GM18499 (cell line): ENCODE results near the gene DOCK7.
"Not testable (repeated sequence)": the region's sequence is repeated elsewhere in the genome, so short reads cannot be mapped to it uniquely, and the experiment has no call there.

ENCODE experiments used
- ATAC-seq: cut with Tn5 transposase; IDR thresholded peaks from one replicate; pipeline ENCODE4 v1.9.1; 2021; ENCODE audit warnings: moderate number of reproducible peaks; ENCODE audit not compliant: insufficient read depth, unreplicated experiment

The DOCK7 gene

DNA sequence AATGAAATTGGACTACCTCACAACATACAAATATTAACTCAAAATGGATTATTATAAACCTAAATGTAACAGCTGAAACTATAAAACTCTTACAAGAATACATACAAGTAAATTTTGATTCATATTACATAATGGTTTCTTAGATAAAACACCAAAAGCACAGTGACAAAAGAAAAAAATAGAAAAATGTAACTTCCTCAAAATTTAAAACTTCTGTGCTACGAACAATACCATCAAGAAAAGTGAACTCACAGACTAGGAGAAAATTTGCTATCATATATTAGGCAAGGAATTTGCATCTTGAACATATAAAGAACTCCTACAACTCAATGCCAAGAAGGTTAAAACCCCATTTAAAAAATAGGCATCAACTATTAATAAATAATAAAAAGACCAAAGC, 59.7 kb downstream of the DOCK7 start:
- no peak for ATAC-seq

DNA sequence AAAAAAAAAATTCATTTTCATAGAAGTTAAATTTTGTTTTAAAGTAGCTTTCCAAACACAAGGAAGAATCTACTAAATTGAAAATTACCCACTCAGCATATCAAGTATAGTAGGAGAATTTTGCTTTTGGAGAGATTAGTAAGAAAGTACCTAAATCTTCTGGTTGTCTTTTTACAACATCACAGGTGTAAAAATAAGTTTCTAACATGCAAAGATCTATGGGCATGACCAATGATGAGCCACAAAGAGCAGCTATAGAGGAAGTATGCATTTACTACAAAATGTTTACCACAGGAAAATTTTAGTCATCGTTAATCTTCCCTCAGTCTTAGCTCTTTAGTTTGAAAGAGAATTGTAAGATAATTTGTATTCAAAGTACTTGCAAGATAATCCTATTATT, 62.8 kb downstream of the DOCK7 start:
- ATAC-seq, result peak; percentile 63

- ATAC-seq, result peak; percentile 79
Observed at GRCh38 chr1:62621907-62622306, 66.3 kb downstream of the DOCK7 start.

- ATAC-seq, result no peak
Observed at GRCh38 chr1:62613890-62614289, 74.3 kb downstream of the DOCK7 start.

DNA sequence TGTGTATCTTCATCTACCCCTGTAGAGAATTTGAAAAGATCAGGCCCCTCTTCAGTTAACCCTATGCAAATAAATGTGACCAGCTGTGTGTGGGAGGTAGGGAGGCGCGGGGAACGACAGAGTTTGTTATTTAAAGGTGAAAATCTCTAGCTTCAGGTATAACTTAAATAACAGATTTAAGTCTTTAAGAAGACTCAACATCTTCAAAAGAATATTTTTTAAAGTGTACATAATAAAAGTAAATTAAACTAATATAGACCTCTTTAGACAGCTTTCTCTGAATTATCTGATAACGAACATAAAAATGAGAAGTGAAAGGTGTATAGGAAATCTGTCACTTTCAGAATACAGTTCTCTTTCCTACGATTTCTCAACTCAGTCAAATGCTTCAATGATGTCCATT, 74.9 kb downstream of the DOCK7 start:
- no peak for ATAC-seq

DNA sequence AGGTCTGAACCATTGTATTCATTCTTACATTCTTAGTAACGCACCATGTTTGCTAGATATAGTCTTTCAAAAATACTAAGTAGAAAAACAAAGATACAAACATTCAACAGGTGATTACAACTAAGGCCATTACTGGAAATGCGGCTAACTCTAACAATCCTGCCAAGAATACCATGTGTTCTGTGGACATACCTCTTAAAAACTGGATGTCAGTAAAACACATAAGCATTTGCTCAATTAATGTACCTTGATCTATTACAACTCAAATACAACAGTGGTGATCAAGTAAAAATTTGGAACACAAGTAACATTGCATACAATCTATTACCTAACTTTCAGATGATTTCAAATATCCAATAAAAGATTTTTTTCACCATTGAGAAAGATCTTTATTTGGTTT, 75.4 kb downstream of the DOCK7 start:
- ATAC-seq, result no peak

GRCh38 chr1:62610588-62610987, 77.6 kb downstream of the DOCK7 start:
- ATAC-seq, result not testable (repeated sequence)

- ATAC-seq, result no peak
Observed at GRCh38 chr1:62608905-62609304, 79.3 kb downstream of the DOCK7 start.

DNA sequence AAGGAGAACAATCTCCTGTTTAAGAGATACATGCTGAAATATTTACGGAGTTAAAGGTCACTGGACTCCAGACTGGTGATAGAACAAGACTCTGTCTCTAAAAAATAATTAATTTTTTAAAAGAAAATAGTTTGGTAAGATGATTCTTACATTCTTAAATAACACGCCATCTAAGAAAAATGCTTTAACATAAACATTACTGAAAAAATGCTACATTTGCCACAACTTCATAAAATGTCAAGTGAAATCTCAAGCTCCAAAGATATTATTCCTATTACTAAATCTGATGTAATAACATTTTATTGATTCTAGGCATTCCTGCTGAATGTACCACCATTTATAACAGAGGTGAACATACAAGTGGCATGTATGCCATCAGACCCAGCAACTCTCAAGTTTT, 86.7 kb downstream of the DOCK7 start:
- no peak for ATAC-seq

DNA sequence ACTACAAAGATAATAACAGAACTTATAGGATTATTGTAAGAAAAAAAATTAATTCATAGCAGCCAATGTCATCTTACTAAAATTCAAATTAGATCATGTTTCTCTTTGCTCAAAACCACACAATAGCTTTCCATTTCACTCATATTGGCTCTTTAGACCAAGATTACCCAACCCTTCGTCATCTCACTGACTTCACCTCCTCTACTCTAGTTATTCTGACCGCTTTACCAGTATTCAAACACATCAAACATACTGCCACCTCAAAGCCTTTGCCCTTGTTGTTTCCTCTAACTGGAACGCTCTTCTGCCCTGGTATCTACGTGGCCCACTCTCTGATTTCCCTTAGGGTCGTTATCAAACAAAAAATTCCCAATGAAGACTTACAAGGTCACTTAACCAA, 89.1 kb downstream of the DOCK7 start:
- ATAC-seq, result no peak

- no peak for ATAC-seq
Observed at GRCh38 chr1:62597281-62597680, 90.9 kb downstream of the DOCK7 start, which contains the start of gene ANGPTL3. Gene ANGPTL3, plus strand, starts transcription at chr1:62597520. Its CDS starts 47 bp downstream, at chr1:62597567.

DNA sequence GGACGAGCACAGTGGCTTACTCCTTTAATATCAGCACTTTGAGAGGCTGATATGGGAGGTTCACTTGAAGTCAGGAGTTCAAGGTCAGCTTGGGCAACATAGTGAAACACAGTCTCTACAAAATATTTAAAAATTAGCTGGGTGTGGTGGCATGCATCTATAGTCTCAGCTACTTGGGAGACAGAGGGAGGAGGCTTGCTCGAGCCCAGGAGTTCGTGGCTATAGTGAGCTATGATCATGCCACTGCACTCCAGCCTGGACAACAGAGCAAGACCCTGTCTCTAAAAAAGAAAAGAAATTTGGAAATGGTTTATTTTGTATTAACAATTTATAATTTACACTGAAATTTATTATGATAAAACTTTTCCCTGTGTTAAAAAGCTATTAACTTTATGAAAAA, 92.5 kb downstream of the DOCK7 start:
- ATAC-seq, result no peak

DNA sequence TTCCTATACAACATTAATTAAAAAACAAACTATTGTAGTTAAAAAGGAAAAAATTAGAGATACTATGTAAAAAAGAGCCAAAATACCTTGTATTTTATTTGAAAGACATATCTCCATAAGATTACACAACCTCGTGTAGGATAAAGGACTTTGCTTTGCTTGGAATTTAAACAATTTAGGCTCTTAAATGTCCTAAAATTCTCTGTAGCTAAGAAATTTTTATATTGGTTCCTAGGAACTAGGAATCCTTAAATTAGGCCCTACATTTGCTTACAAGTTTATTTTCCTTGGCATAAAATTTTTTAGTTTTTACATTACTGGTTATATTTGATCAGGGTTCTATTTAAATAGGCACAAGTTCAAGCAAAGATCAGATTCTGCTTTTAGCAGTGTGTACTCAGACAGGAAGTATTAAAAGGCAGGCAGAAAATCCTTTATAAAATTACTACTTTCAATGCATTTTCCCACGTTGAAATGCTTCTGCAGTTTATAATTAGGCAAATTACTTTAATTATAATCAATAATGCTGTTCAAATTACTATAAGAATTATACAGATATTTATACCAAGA, 94.3 kb downstream of the DOCK7 start:
- ATAC-seq, result no peak

DNA sequence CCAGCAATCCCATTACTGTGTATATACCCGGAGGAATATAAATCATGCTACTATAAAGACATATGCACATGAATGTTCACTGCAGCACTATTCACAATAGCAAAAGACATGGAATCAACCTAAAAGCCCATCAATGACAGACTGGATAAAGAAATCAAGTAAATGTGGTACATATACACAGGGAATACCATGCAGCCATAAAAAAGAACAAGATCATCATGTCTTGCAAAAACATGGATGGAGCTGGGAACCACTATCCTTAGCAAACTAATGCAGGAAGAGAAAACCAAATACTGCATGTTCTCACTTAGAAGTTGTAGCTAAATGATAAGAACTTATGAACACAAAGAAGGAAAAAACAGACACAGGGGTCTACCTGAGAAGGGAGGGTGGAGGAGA, 97.2 kb downstream of the DOCK7 start:
- ATAC-seq, result no peak

- no peak for ATAC-seq
Observed at GRCh38 chr1:62590255-62590969, 97.8 kb downstream of the DOCK7 start.

DNA sequence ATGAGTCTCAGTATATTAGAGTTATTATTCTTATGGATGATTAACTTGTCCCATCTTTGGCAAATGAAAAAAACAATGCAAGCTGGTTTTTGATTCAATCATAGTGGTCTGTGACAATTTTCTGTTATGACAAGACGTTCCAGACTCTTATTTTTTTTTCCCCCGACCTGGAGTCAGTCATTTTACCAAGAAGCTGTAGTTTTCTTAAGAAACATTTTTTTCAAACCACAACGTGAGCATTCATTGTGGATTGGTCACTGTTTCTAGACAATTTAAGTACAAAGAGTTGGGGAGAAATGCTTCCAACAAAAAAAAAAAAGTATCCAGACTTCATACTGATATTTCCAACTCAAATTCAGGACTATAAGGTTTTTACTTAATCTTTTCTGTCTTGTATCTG, 98.9 kb downstream of the DOCK7 start:
- no peak for ATAC-seq

- ATAC-seq, result no peak
Observed at GRCh38 chr1:62588000-62588399, 100.2 kb downstream of the DOCK7 start.

- ATAC-seq, result no peak
Observed at GRCh38 chr1:62585469-62586155, 102.6 kb downstream of the DOCK7 start.

GRCh38 chr1:62573675-62574074, 114.5 kb downstream of the DOCK7 start:
- ATAC-seq, result no peak

DNA sequence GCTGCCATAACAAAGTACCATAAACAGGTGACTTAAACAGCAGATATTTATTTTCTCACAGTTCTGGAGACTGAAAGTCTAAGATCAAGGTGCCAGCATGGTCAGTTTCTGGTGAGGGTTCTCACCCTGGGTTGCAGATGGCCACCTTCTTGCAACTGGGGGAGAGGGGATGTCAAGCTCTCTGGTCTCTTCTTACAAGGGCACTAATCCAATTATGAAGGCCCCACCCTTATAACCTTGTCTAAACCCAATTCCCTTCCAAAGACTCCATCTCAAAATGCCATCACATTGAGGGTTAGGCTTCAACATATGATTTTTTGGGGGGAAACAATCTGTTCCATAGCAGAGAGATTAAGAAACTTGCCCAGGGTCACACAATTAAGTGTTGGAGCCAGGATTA, 115.7 kb downstream of the DOCK7 start:
- no peak for ATAC-seq

DNA sequence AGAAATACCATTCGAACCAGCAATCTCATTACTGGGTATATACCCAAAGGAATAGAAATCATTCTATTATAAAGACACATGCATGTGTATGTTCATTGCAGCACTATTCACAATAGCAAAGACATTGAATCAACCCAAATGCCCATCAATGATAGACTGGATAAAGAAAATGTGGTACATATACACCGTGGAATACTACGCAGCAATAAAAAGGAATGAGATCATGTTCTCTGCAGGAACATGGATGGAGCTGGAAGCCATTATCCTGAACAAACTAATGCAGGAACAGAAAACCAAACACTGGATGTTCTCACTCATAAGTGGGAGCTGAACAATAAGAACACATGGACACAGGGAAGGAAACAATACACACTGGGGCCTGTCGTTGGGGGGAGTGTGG, 116.7 kb downstream of the DOCK7 start:
- ATAC-seq, result not testable (repeated sequence)

GRCh38 chr1:62567926-62568325, 120.3 kb downstream of the DOCK7 start:
- ATAC-seq, result not testable (repeated sequence)
